M059J (cell line): ENCODE data around the gene TACC3. TPM values are rescaled to one million over a fixed set of nuclear protein-coding genes. Genes with fewer than 3 reads are reported as not detected.

Experiments
- DNase-seq: peaks from one replicate; pipeline ENCODE4 v3.0.0-alpha.2; 2012; ENCODE audit warnings: low read depth
- total RNA-seq: library from RNA; depleted of rRNA; stranded (reverse); fragments of >200 nt; shearing (Covaris generic); gene quantifications from 2 replicates; pipeline ENCODE4 v1.2.3, GENCODE V29; 2014

TACC3 gene
- total RNA-seq, 1 experiment from 2014 or later = 40.6 TPM

DNA sequence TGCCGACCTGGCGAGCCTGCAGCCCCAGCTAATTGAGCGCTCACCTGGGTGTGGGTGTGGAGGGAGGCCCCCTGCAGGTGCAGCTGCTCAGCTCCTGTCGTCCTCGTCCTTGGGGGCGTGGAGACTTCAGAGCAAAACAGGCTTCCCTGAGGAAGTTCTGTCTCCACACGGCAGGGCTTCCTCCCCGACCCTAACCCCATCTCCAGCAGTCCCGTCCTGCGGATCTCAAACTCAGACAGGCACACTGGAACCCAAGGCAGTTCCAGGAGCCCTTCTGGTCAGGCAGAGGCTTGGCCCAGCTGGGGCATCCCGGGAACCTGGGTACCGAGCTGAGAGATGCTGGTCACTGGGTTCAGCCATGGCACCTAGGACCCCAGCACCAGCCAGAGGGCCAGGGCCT, 24.4 kb downstream of the TACC3 start:
- DNase-seq = no peak

DNA sequence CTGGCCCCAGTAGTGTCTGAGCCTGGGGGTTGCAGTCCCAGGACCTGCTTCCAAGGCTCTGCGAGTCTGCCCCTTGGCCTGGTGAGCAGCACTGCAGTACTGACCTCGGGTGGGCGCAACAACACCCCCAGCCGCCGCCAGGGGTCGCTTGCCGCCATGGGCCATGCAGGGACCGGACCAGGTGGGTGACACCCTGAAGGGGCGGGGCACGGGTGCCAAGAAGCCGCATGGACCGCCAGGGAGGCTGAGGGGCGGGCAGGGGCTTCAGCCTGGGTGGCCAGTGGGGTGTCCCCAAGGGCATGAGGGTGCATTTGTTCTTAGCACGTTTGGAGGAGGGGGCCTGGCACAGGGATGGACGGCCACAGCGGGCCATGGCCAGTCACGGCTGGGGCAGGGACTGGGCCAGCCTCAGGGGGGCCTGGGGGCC, 25.0 kb downstream of the TACC3 start:
- DNase-seq = peak; percentile 46

DNA sequence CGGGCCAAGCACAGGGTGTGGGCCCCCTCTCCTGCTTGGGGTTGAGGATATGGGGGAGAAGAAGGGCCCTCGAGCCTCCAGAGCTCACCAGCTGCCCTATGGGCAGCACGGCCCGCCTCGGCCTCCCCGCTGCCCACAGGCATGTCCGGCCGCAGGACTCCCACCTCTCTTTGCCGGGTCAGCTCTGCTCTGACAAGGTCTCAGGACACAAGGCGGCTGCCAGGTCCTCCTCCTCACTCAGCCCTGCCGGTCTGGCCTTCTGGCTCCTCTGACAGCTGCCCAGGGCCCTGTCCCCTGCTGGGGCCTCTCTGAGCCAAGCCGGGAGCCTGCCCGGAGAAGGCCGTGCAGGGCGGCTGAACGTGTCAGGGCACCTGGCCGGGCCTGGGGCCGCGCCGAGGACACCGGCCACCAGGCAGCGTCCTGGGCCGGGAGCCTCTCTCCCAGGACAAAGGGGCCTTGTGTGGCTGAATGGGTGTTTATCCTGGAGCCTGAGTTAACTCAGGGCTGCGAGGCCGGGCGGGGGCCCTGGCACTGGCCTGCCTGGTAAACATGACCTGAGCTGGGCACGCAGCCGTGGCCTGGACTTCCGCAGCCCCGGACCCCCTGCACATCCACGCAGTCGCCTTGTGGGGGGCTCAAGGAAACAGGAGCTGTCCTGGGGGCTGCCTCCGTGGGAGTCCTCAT, 25.7 kb downstream of the TACC3 start:
- DNase-seq = no peak

DNA sequence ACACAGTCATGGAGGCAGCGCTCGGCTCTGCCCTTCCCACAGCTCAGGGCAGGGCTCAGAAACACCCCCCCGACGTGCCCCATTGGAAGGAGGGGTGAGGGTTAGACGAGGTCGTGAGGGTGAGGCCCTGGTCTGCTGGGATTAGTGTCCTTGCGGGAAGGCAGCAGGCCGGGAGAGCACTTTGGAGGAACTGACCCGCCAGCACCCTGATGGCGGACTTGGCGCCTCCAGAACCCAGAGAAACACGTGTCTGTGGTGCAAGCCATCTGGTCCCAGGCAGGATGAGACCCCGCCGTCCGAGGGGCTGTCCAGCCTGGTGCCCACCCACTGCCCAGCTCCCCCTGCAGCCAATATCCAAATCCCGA, 26.3 kb downstream of the TACC3 start:
- DNase-seq = no peak

DNA sequence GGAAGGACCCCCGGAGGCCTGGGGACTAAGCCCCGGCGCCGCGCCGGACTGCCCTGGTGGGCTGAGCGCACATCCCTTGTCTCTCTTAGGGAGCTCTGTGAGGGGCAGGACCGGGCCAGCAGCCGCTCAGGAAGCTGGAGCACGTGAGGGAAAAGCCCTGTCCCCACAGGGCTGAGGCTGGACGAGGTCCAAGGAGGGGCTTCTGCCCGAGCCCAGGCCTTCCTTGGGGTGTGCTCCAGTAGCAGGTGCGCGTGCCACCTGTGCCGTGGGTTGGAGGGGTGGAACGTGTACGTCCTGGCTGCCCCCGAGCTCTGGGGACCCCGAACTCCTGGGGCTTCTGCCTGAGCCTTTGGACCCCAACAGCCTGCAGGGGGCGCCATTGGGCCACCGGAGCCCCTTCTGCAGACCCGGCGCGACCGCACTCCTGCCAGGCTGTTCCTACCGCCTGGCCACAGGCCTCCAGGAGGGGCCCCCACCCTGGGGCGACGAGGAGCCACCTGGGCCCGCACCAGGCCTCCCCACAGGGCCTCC, 27.2 kb downstream of the TACC3 start:
- DNase-seq = peak; percentile 67

DNA sequence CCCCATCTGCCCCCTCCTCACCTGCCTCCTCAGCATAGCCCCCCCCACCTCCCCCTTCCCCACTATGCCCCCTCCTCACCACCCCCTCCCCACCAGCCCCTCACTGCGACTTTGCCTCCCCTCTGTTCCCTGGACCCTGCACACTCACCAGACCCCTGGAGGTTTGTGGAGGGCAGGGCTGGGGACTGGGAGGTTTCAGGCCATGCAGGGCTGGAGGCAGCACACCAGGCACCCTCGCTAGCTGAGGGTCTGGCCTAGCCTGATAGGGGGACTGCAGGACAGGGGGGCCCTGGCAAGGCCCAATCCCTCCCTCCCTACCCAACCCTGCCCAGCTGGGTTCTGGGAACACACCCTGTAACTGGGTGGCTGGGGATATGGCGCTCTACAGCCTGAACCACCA, 28.0 kb downstream of the TACC3 start:
- no peak for DNase-seq

DNA sequence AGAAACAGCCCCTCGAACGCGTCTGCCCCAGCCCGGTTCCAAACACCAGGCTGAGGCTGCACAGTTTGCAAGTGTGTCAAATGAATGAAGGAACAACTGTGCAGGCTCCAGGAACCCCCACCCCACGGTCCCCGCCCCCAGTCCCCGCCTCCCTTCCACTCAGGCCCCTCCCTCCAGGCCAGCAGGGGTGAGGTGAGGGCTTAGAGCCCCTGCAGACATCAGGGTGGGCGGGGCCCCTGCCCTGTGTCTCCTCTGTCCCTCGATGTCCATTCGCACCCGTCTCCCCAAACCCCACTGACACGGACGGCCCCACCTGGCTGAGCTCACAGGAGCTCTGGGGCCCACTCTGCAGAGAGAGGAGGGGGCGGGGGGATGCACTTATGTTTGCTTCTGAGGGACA, 28.5 kb downstream of the TACC3 start:
- no peak for DNase-seq

DNA sequence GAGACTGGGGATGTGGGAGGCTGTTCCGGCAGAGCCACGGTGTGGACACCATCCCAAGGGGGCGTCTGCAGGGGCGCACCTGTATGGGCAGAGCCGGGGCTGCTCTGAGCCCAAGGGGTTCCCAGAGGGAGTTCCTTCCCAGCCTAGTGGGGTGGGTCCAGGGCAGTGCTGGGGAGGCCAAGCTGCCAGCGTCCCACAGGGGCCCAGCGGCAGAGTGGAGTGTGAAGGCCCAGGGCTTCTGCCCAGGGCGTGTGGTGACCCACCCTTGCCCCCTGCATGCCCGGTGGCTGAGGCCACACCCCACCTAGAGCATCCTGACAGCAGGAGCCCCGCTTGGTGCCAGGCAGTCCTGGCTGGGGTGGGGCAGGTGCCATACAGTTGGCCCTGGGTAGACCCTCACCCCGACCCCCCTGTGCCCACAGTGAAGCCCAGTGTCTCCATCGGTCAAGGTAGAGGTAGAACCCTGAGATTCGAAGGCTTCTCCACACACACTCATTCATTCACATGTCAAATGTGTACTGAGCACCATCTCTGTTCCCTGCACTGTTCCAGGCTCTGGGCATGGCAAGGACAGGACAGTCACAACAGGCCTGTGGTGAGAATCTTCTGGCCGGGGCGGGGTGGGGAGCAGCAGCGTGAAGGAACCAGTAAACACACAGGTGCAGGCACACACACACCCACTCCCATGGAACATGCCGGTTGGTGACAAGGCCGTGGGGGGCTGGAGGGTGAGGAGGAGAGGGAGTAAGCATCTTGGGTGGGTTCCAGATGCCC, 29.2 kb downstream of the TACC3 start:
- DNase-seq = no peak

DNA sequence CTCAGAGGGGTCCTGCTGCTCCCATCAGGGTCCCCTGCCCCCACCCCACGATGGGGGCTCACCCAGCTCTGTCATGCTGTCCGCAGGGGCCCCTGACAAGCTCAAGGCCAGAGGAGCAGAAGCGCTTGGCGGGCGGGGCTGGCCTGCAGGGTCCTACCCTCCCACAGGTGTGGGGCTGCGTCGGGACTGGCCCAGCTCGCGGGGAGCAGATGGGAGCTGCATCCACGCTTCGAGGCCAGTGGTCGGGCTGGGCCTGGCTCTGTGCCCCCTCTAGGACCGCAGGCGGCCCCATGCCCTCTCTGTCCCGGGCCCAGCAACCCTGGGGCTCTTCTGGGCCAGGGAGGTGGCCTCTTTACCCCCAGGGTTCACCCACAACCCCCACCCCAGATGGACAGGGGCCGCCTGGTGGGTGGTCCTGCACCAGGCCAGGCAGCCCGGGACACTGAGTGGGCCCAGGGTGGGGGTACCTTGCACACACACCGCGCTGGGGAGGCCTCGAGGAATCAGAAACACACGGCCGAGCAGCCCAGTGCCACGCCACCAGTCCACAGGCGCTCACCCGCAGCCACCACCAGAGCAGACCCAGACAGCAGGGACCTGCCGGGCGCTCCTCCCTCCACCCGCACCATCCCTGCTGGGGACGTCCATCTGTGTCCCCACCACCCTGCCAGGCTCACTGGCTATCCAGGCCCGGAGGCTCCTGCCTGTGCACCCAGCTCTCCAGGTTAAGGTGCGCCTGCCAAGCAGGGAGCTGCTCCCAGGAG, 30.0 kb downstream of the TACC3 start:
- DNase-seq = no peak

DNA sequence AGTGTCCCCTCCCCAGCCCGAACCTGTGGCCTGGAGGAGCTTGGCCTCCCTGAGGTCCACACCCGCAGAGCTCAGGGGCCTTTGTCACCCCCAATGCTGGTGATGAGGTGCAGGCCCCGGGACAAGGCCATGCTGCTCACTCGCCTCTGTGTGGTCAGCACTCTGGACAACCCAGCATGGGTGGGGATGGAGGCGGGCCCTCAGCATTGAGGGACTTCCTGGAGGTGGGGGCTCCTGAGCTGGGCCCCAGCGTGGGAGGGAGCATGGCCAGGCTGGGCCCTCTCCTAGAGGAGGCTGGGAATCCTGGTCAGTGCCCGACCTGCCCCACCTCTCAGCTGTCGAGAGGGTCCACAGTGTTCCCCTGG, 30.6 kb downstream of the TACC3 start:
- DNase-seq = no peak

DNA sequence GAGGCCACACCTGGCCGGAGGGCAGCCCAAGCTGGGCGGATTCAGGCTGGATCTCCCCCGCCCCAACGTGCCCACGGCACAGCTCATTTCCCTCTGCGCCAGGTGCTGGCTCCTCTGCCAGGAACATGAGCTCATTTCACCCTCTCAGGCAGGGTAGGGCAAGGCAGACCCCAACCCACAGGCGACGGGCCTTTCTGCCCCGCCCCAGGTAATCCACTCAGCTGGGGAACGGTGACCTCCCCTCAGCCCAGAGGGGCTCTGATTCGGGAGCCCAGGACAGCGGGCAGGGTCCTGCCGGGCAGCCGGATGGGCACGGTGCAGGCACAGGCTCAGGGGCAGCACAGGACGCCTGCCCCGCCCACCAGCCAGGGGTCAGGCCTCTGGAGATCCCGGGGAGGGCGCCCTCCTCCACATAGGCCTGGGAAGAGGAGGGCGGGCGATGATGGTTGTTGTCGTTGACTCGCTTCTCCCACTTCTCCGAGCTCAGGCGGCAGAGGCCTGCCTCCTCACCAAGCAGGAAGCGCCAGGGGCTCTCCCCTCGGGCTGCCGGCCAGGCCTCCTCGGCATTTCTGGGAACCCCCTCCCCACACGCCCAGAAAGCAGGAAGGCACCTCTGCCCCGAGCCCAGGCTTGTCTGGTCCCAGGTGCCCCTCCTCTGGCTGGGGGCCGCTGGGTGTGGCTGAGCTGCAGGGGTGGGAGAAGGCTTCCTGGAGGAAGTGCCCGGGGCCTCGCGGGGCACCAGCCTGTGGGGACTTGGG, 31.1 kb downstream of the TACC3 start:
- no peak for DNase-seq

DNA sequence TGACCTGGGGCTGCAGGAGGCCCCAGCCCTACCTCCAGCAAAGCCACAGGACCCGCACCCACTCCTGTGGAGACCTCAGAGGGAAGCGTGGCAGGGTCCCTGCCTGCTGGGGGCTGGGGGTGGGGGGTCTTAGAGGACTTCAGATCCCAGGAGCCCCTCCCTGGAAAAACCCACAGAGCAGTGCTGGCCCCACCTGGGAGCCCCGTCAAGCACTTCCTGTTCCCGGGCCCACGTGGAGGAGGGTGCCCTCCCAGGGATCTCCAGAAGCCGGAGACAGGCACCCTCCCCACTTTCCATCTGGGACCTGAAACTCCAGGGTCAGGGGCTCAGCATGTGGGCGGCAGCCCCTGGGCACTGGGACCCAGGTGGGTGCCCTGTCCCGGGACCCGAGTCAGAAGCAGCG, 32.0 kb downstream of the TACC3 start:
- no peak for DNase-seq

DNA sequence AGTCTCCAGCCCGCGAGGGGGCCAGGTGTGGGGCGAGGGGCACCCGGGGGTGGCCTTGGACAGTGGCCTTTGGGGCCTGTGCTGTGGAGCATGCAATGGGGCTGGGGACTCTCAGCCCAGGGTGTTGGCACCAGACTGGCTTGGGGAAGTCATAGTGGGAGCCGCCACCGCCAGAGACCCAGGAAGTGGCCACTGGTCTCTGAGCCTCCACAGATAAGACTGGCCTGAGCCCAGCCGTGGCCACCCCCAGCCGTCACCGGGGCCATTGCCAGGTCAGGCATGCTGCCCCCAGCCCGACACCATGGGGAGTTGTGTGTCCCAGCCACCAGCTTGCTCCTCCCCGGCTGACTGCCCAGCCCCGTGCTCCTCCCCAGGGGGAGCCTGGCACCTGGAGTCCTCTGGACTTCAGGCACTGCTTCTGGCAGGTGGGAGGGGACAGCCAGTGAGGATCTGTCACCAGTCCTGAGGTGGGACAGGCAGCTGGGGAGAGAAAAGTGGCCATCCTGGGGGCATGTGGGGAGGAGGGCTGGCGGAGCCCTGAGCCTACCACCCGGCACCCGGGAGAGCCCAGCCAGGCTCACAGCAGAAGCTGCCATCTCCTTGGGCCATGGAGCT, 32.5 kb downstream of the TACC3 start:
- DNase-seq = no peak

DNA sequence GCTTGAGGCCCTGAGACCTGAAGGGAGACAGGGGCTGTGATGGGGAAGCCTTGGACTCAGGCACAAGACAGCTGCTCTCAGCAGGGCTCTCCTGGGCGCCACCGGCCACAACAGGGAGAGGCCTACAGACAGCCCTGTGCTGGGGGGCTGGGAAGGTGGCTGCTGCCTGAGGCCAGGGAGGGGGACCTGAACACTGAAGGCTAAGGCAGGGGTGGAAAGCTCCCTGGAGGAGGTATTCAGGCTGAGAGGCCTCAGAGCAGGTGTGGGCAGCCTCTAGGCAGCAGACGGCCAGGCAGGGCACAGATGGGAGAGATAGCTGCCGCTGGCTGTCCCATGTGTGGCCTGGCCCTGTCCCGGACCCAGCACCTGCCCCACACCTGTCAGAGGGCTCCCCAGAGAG, 33.0 kb downstream of the TACC3 start:
- DNase-seq = no peak

DNA sequence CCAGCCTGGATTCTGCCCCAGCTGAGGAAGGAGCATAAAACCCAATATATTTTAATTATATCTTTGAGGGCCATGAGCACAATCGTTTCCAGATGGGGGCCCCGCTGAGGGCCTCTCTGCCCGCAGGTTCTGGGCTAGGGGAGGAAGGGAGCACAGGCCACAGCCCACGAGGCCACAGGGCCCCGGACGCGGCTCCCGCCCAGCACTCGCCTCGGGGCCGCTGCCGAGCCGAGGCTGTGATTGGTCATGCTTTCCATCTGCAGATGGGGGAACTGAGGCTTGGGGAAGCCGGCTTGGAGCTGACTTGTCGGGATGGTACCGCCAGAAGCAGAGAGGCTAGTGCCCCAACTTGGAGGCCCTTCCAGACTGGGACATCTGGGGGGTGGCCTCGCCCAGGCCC, 34.0 kb downstream of the TACC3 start:
- no peak for DNase-seq

DNA sequence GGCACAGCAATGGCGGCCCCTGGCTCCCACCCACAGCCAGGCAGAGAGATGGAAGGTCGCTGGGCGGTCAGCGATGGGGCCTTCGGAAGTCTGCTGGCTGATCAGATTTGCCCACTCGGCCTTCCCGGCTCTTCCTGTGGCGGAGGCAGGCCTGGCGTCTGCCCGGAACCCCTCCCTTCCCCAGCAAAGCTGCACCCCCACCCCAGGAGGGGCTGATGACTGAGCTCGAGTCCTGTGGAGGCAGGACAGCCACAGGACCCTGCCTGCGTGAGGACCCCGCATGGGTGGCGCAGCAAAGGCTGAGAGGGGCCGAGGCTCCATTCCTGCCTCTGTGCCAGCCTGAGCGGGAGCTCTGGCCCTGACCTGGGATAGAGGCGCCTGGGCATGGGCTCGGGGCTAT, 34.8 kb downstream of the TACC3 start:
- no peak for DNase-seq

DNA sequence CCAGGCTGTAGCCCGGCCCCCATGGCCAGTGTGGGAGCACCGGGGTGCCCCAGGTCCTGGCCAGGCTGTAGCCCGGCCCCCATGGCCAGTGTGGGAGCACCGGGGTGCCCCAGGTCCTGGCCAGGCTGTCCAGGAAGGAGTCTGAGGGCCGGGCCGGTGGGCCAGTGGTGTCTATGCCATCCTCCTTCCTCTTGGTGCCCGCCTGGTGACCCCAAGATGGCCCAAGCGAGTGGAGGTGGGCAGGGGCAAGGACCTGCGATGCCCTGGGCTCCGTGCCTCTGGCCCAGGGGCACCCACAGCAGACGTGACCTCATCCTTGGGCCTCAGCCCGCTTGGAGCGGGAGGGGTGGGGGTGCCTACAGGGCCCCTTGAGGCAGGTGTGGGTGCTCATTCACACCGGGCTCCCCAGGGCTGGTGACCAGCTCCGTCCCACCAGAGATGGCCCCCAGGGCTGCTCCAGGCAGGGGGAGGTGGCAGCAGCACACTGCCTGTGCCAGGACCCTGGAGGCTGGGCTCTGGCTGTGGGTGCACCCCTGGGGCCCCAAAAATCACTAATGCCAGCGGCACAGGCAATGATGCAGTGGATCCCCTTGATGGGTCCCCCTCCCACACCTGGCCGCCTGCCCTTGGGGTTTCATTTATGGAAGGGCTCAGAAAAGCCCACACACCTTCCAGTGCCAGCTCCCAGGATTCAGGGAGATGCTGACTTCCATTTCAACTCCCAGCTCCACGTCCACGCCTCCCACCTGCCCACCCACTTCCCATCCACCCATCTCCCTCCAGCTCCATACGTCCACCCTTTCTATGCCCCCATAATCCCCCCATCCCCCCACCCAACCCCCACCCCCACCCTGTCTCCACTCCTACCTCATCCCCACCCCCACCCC, 35.8 kb downstream of the TACC3 start:
- no peak for DNase-seq

DNA sequence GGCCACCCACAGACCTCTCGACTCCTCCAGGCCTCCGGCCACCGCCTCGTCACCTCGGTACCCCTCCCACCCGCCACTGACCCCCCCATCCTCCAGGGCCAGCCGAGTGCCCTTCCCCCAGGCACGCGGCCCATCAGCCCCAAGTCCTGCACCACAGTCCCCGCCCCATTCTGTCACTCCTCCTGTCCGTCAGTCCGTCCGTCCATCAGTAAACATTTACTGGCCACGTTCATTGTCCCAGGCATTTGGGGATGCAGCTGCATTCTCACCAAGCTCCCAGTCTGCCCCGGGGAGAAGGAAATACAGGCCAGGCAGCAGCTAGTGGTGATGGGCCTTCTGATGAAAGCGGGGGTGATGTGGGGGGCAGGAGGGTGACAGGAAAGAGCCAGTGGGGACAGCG, 36.5 kb downstream of the TACC3 start:
- DNase-seq = no peak

DNA sequence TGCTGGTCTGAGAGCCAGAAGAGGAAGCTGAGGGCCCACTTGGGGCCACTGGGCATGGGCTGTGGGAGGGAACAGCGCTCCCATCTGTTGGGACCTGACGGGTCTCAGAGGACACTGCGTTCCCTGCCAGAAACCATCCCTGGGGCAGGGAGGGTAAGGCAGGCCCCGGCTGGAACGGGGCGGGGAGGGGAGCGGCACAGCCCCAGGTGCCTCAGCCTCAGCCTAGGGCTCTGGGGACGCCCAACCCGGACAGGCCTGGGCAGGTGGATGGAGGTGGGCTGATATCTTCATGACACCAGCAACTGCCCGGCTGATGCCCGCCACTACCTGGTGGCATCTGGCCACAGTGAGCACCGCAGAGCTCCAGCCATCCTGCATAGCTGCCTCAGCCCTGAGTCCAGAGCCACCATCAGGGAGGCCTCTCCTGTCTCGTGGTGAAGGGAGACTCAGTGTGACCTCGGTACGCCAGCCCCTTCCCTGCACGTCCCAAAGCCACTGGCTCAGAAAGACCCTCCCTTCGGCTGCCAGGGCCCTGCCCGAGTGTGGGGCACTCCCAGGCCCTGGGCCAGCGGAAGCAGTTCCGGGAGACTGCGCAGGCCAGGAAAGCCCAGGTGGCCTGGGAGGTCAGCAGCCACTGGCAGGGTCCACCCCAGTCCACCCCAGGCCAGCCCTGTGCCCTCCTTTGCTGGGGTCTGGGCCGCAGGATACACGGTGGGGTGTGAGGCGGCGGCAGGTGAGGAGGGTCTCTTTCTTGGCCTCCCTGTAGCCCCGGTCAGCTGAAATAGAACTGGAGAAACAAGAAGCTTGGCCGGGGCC, 37.2 kb downstream of the TACC3 start:
- DNase-seq = no peak
